NCI-H2227 (cell line): ENCODE results near the gene ZMYND10.

Source experiments
- DNase-seq: peaks from one replicate; lab custom pipeline; 2025; ENCODE audit not compliant: unreplicated experiment; lab: John Stamatoyannopoulos, UW

The ZMYND10 gene

DNA sequence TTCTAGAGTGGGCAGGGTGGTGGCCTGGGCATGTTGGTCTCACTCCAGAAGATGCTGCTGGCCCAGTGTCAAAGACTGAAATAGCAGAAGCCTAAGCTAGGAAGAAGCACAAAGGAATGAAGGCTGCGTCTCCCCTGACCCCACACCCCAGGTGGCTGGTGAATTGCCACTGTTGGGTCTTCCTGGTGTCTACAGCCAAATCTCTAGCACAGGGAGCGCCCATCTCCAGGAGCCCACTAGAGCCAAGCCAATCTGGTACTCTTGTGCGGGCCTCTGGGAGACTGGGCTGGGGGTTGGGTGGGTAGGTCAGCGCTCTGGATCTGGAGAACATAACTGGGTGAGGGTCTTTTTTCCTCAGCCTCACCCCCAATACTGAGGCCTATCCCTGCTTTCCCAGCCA is 18.4 kb downstream of the ZMYND10 start:
- no peak for DNase-seq

DNA sequence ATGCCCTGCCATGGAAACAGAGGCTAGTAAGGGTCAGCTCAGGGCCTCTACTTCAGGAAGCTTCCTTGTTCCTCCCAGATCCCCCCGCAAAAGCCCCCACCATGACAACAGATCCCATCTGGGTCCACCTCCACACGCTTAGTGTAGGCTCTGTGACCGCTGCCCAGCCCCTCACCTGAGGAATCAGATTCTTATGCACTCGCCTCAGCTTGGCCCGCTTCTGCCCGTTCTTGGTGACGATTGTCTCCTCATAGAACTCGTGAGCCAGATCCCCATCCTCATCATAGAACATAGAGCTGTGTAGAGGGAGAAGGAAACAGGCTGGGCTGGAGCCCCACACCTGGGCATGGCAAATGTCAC is 19.4 kb downstream of the ZMYND10 start:
- no peak for DNase-seq

DNA sequence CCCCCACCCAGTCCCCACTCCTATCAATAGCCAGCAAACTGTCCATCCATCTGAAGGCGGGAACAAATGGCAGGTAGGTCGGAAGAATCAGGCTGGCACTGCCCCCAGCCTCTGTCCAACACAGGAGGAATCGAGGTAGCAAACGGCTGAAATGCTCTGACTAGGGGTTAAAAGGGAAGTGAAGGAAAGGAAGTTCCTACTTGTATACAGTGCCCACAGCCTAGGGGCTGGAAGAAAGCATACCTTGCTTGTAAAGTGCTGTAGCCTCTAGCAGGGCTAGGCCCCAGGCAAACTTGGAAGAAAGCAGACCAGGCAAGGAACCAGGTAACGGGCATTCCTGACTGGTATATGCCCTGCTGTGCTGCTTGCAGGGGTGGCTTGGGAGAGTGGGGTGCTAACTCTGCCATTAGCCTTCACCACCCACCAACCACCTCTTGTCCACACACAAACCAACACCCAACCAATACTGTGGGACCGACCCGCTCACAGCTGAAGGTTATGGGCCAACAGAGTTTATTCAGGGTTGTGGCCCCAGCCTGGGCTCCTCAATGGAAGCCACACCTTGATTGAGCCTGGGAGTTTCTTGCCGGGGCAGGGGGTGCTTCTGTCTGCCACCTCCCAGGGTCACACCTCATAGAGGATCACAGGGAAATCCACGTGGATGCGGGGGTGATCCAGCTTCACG is 19.9 kb downstream of the ZMYND10 start:
- no peak for DNase-seq

DNA sequence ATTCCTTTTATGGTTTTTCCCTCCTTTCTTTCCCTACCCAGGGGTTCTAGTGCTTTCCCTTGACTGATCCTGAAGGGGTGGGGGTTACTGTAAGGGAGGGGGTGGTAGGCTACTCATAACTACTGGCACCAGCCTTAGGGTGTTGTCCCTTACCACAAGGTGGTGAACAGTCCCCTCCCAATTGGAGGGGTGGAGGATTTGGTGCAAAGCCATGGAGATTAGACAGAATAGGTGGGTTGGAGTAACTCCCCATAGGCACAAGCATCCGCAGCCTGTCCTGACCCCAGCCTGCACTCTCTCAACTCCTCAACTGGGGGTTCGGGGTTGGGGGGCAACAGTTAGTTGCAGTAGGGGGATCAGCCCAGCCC is 20.4 kb downstream of the ZMYND10 start:
- DNase-seq = no peak

DNA sequence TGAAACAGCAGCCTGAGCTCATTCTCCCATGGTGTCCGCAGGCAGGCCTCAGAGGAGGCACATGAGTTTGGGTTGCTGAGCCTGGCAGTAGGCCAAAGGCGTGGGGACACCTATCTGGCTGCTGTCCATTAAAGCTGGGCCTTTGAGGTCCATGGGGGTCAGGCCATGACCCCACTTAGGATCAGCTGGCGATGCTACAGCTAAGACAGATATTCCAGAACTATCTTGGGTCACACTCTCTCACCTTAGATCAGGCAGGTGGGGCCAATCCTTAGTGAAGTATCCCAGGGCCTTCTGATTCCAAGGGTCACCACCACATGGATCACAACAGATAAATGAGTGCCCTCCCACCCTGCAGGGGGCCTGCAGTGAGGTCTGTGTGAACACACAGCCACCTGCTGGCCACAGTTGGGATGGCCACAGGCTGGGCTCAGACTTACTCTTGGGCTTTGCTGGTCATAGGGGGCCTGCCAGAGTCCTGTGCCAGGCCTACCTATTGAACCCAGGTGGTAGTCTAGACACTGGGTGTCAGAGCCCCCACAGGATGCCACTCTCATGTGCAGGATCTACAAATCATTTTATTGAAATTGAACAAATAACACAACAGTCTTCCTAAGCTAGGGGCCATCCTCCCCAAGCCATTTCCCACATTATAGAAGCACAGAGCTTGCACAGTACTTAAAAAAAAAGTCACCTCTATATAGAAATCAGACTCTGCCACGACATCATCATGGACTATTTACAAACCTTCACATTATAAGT is 21.0 kb downstream of the ZMYND10 start:
- DNase-seq = peak; percentile 81

DNA sequence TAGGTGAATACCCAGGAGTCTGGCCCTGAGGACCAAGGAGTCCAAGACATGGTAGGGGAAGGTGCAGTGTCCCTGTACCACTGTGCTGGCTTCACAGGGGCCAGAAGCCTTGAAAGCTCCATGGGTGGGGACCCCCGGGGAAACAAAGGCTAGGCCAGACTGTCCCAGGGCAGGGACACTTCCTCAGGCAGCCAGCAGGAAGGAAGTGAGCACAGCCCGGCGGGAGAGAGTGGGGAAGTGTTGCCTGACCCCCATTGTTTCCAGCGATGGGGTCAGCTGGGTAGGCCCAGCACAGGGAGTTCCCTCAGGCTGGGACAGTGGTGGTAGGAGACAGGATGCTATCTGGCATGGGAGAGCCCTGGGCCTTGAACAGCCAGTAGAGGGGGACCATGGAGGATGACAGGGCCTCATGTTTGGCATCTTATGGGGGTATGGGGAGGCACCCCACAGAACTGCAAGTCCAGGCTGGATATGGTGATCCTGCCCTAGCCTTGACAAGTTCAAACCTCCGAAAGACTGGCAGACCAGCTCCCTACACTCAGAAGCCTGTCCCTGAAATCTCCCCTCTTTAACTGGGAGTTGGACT is 21.8 kb downstream of the ZMYND10 start:
- no peak for DNase-seq

DNA sequence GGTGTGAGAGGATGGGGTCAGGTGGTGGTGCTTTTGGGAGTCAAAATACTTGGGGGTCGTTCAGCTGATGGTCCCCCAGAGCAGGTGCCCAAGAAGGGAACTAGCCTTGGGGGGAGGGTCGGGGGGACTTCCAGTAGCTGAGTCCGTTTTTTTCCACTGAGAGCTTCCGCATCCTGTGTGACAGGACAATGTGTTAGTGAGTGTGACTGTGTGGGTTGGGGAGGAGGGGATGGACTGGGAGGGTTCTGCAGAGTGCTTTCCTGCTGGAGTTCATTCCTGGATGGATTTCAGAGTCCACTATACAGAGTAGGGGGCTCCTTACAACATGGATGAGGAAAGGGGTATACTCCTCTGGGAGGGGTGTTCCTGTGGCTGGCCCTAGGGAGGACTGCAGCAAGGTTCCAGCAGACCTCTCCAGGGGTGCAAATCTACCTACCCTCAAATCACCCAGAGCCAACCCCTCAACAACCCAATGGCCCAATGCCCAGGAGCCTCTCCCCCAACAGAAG is 22.4 kb downstream of the ZMYND10 start:
- no peak for DNase-seq

DNA sequence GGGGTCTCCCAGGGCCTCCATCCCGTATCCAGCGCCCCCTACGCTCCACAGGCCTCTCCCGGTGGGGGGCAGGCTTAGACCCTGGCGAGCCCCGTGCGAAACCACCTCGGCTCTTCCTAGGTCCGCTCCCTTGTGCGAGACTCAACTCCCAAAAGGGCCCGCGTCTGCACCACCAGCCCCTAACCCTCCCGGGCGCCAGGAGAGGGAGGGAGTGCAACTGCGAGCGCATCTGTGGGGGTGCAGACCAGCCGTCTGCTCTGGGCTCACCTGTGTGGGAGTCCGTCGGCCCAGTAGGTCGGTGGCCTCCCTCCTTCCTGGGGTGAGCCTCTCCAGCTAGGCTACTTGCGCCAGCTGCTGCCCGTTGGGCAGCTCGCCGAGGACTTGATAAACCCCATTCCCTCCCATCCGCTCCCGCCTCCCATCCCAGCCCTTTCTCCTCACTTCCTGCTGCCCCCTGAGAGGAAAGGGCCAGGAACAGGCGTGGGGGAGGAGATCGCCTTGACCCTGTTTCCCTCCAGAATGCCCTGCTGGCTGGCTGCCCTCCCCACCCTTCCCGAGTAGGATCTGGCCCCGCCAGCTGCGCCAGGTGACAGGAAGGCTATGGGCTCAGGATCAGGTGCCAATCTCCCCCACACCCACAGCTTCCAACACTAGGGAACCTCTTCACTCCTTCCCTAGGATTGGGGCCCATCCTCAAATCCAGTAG is 23.0 kb downstream of the ZMYND10 start, which contains the start of gene HYAL2:
TSS of gene HYAL2 (minus strand) at position 360 of the 706 bp plus-strand sequence. CDS start 2,256 bp downstream, outside the sequence.
- DNase-seq = no peak

DNA sequence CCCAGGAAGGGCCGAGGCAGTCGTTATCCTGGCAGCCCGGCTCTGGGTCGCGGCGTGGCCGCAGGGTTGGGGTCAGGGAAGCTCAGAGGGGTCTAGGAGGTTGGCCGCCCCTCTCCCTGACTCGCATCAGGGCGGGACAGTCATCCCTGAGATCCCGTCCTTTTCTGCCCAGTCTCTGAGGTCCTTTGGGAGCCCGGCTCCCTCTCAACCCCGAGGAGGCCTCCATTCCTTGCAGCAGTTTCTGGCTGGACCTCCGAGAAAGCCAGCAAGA is 23.5 kb downstream of the ZMYND10 start:
- no peak for DNase-seq

DNA sequence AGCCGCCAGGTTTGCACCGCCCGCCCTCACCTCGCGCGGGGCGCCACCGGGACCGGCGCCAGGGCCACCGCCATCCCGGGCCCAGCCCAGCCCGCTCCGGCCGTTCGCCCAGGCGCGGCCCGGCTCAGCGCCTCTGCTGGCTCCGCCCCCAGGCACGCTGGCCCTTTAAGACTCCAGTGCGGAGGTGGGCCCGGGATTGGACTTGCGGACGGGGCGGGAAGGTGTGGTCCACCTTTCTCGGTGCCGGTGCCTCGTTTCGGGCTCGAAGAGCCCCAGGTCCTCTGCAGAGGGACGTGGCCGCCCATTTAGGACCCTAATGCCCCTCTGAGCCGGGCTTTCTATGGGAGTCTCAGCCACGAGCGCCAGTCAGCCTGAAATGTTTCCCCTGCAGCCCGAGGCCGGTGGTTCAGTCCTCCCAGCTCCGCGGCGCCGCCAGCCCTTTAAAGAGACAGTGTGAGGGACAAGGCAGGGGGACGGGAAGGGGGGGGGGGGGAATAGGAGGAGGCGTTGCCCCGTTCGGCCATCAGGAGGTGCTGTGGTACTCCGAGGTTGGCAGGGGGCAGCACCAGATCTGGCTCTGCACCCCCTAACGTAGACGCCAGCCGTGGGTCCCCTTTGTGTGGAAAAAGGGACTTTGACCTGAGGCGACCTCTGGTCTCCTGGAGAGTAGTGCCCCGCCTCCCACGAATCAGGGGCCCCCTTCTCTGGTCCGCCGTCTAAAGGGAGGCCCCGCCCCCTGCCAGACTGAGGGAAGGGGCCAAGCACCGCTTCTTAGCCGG is 24.0 kb downstream of the ZMYND10 start:
- DNase-seq = peak; percentile 88

DNA sequence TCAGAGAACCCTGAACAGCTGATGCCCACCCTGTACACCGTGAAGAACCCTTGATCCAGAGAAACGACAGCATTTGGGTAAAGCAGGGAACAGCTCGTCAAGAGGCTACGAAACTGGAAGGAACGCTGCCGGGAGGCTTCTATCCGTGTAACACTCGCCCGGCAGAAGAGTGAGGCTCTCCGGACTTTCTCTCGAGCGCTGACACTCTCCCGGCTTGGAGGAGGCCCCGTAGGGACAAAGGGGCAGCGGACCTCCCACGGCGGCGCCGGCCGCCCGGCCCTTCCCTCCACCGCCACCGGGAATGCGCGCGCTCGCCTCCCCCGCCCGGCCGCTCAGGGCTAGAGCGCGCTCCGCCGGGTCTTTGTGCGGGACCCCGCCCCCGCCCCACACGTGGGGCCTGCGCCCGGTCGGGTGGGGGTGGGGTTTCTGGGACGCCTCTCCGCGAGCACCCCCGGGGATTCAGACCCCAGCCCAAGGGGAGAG is 24.6 kb downstream of the ZMYND10 start:
- peak; percentile 84 for DNase-seq

DNA sequence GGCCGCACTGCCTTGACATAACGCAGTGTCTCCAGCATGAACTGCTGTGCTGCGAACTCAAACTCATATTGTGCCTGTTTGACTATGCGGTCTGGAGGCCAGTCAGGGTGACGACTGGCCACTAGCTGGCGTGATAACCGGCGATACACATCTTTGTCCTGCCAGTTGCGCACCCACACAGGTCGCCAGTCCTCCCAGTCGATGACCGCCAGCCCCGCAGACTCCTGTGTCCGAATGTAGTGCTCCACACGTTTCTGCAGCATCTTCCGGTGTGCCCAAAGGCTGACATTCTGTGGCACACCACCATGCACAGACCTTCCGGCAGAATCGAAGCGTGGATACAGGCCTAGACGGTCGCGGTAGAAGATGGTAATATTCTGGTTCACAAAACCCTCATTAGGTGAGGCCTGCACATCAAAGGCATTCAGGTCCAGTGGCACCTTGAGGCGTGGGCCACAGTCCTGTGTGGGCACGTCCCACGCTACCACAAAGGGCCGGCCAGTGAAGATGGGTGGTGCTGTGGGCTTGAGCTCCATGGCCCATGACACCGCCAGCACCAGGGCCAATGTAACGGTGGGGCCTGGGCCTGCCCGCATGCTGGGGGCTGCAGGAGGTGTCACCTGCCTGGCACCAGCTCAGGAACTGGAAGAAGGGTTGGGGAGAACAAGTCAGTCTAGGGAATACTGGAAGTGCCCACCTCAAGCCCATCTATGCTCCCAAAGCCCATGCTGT is 25.5 kb downstream of the ZMYND10 start:
- DNase-seq = no peak

DNA sequence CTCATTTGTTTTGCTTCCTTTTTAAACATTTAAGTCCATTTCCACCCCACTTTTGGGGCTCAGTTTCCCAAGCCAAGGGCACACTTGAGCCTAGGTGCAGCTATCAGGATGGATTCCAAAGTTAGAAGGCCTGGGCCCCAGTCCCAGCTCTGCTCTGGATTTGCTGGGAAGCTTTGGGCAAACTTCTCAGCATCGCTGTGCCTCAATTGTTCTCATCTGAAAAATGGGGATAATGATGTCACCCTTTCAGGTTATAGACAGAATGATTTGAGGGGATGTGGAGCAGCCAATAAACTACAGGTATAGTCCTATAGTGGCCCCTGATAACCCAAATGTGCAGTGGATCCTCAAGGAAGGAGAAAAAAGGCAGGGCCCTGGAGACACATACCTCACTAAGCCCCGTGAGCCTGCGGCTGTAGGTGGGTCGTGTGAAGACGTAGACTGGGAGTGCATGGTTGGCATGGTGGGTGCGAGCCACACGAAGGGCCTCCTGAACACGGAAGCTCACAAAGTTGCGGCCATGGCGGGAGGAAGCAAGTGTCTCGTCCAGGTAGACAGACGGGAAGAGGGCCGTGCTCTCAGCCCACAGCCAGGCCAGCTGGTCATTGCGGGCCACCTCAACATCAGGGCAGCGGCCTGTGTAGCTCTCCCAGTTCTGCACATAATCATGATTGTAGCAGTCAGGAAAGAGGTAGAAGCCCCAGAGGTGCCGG is 26.2 kb downstream of the ZMYND10 start:
- DNase-seq = no peak

DNA sequence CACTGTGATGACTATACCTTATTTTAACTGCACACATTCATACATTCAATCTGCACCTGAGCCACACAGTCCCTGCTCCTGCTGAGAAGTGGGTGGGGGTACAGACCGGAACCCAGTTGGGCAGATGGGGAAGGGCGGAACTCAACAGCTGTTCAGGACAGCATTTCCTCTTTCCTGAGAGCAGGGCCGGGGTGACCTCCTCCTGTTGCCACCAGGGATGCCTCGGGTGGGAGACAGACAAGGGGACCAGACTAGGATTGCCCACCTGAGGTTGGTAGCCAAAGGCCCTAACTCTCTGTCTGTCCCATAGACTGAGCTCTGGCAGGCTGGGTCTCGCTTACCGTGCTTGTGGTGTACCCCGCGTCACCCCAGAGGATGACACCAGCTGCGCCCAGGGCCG is 26.9 kb downstream of the ZMYND10 start:
- DNase-seq = no peak

DNA sequence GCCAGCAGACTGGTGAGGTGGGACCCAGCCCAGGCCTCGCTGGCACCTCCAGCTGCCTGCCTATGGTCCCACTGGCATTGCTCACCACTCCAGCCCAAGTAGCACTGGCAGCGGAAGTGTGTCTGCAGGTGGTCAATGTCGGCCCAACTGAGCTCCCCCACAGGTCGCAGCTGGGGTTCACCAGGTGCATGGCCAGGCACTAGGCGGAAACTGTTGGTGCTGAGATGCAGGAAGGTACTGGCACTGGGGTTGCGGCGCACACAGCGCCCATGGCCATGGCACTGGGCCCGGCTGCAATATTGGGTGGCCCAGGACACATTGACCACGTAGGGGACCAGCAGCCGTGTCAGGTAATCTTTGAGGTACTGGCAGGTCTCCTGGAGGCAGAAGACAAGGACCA is 27.4 kb downstream of the ZMYND10 start:
- DNase-seq = no peak

DNA sequence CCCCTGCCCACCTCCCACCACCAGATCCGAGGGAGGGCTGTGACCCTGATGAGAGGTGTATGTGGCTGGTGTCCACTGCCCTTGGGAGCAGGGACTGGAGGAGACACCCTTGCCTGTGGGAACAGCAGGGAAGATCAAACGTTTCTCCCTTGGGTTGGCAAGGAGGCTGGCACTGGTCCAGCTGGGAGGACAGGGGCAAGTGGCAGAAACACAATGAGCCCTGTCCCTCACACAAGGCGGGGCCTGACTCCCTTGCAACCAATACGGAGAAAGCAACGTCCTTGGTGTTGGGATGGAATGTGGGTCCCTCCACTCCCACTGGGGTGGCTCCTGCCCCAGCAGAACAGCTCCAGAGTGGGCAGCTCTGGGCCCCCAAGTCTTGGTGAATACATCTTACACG is 28.2 kb downstream of the ZMYND10 start:
- no peak for DNase-seq

DNA sequence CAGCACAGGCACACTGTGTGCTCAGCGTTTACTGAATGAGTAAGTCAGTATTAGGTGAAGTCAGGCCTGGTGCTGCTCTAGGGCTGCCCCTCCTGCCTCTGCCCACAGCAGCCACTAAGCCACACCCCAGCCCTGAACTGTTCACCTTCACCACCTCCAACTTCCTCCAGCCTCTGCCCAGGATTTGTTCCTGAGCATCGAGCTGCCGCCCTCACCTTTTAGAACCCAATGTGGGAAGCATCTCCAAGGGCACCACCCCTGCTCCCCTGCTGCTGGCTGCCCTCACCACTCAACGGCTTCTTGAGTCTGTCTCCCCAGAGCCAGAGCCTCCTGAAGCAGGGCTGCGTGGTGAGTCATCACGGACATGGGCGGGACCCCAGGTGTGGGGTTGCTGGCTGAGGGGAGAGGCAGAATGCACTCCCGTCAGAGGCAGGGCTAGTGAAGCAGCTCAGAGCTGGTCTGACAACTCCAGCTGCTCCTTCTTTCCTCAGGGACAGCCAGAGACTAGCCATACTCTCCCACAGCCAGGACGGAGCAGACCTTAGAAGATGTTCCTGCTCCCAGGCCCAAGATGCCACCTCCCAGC is 28.8 kb downstream of the ZMYND10 start:
- peak; percentile 67 for DNase-seq

DNA sequence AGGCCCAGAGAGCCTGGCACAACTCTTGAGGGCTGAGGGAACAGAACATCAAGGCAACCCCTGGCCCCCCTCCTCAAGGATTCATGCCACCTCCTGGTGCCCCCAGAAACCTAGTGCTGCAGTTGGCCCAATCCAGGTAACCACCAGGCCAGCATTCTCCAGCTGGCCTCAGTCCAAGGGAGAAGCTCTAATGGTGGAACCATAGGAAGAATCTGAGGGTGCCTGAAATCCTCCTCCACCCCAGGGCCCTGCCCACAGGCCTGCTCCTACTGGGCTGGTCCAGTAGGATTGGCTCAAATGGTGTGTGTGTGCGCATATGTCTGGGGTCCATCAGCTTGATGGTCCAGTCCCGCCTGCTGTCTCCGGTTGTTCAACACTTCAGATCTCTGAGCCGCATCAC is 30.7 kb downstream of the ZMYND10 start:
- no peak for DNase-seq

DNA sequence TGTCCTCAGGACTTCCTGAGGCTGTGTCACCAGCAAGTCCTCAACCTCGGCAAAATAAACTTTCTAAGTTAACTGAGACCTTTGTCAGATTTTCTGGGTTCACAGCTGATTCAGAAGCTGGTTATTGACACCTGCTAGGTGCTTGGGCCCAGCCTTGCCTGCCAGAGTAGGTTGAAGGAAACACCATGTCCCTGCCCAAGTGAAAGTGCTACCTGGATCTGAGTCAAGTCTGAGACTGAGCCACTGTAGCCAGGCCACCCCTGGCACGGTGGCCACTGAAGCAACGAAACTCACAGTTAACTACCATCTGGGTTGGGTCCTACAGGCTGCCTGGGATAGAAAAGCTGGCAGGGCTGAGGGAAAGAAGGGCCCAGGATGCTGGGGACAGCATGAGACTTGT is 31.2 kb downstream of the ZMYND10 start:
- no peak for DNase-seq
